BJ (cell line): ENCODE results near the gene GPN2. TPM values are rescaled to one million over a fixed set of nuclear protein-coding genes. Genes with fewer than 3 reads are reported as not detected.
A peak's percentile ranks its signal among the peaks of the same experiment; 100 is the strongest.

Experiments
- CTCF ChIA-PET: fragments of 350-600 bp; formaldehyde crosslinking; extraction: SDS; loops from one replicate; lab custom pipeline; 2021; ENCODE audit warnings: antibody characterized with exemption, inconsistent platforms; lab: Yijun Ruan, JAX
- POLR2A ChIA-PET: fragments of 300-600 bp; sonication (Branson Sonifier 250); formaldehyde crosslinking; extraction: SDS; loops from one replicate; lab custom pipeline; 2021; ENCODE audit warnings: antibody characterized with exemption; lab: Charles Lee
- DNase-seq: peaks from one replicate; pipeline ENCODE4 v3.0.0-alpha.2; 2011; ENCODE audit warnings: low read depth
- H3K27me3 ChIP-seq: 2 replicates; pipeline ENCODE4 v1.6.0; 2011; ENCODE audit warnings: low read length; ENCODE audit not compliant: control insufficient read depth, insufficient read depth
- H3K36me3 ChIP-seq: 2 replicates; pipeline ENCODE4 v1.5.1; 2011; ENCODE audit warnings: low read length; ENCODE audit not compliant: control insufficient read depth, insufficient read depth
- H3K4me3 ChIP-seq: 2 replicates; pipeline ENCODE4 v1.5.1; 2011; ENCODE audit warnings: low read depth, mild to moderate bottlenecking, control low read depth, low read length
- CTCF ChIP-seq: IDR thresholded peaks from 2 replicates; pipeline ENCODE4 v1.5.1; 2011; ENCODE audit warnings: low read depth, mild to moderate bottlenecking, control low read depth, inconsistent platforms, low read length, moderate library complexity; ENCODE audit not compliant: insufficient read depth
- polyA plus RNA-seq: library from polyadenylated mRNA; depleted of rRNA; stranded (reverse); fragments of >200 nt; gene quantifications from 2 replicates; pipeline ENCODE4 v1.2.3, GENCODE V29; 2011

Gene GPN2
- polyA plus RNA-seq, 1 experiment, result 44.9 TPM

- no peak for TF ChIP-seq CTCF
- POLR2A ChIA-PET, result no interaction called here
- Histone ChIP-seq H3K27me3 (no peaks in the 10 kb centered on the region), H3K36me3 (peaks cover 5% of the 10 kb centered on the region), H3K4me3 (no peak overlapping the region)
- CTCF ChIA-PET, result no interaction called here
- no peak for DNase-seq
Measured at GRCh38 chr1:26932531-26932930, 42.4 kb upstream of the GPN2 start.

- ChIA-PET CTCF (interaction anchor here (0.7 kb wide), 1 partner anchor 264 kb away, joined by 3 read pairs; no protein-coding TSS in a partner anchor), POLR2A (no interaction called here)
- H3K36me3 ChIP-seq, result peaks cover 4% of the 10 kb centered on the region
- H3K27me3 ChIP-seq, result no peaks in the 10 kb centered on the region
- H3K4me3 ChIP-seq, result no peak overlapping the region
- DNase-seq, result no peak
- TF ChIP-seq CTCF, result no peak
Measured at GRCh38 chr1:26923711-26924110, 33.6 kb upstream of the GPN2 start.

- DNase-seq, result no peak
- Histone ChIP-seq H3K36me3 (peaks cover 4% of the 10 kb centered on the region), H3K4me3 (peak overlapping the region; percentile 100), H3K27me3 (no peaks in the 10 kb centered on the region)
- POLR2A ChIA-PET, result no interaction called here
- CTCF ChIA-PET, result no interaction called here
- TF ChIP-seq CTCF, result no peak
Measured at GRCh38 chr1:26922901-26923300, 32.8 kb upstream of the GPN2 start.

- TF ChIP-seq CTCF, result no peak
- ChIA-PET CTCF (no interaction called here), POLR2A (no interaction called here)
- H3K27me3 ChIP-seq, result no peaks in the 10 kb centered on the region
- peak overlapping the region; percentile 100 for H3K4me3 ChIP-seq
- DNase-seq, result no peak
- H3K36me3 ChIP-seq, result peaks cover 4% of the 10 kb centered on the region
Measured at GRCh38 chr1:26922431-26922729, 32.3 kb upstream of the GPN2 start.

DNA sequence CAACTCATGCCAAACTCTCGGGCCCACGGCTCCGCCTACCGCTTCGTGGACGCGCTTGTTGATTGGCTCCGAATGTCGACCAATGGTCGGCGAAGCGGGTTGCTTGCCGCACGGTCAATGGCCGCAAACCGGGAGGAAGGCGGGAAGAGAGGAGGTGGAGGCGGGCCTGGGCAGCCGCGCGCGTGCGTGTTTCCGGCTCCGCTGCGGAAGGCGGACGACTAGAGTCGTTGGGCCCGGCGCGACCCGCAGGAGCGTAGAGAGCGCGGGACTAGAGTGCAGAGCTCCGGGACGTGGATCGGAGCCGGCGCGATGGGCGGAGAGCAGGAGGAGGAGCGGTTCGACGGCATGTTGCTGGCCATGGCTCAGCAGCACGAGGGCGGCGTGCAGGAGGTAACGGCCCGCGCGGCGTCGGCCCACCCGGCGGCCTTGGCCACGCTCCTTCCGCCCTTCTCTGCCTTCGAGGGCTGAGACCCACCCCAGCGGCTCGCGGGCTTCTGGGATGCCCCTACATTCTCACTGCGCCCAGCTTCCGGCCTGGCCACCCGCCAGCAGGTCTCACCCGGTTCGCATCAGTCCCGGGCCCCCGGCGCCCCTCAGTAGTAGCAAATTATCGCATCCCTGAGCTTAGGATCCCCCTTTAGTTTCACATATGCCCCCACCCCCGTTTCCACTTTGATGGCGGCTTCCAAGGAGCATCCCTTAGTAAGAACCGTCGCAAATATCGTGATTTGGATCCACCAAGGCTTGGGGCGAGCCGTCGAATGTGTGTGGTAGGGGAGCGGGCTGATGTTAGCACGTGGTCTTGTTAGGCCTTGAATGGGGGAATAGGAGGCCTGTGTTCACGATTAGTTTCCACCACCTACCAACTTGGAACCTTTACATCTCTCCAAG is 31.7 kb upstream of the GPN2 start, which contains the start of gene NUDC:
Gene NUDC, plus strand, starts transcription at position 204 of the 891 bp plus-strand sequence. Its CDS starts 106 bp downstream, at position 310.
- DNase-seq, result peak; percentile 89
- Histone ChIP-seq H3K4me3 (peak within 1 kb of the TSS; percentile 100), H3K36me3 (peaks cover 2% of the 10 kb centered on the region; the same call in 1 of the 2 replicates), H3K27me3 (no peaks in the 10 kb centered on the region)
- TF ChIP-seq CTCF, result no peak
- ChIA-PET POLR2A (interaction anchor here (1.0 kb wide), 1 partner anchor 21 kb away, joined by 3 read pairs; the partner anchor contains the start of gene GPATCH3), CTCF (interaction anchor here (0.6 kb wide), 1 partner anchor 25 kb away, joined by 3 read pairs; no protein-coding TSS in a partner anchor)
